ENCODE results near the gene ABCC1. TPM values are rescaled to one million over a fixed set of nuclear protein-coding genes. Genes with fewer than 3 reads are reported as not detected.
A peak's percentile ranks its signal among the peaks of the same experiment; 100 is the strongest.

Gene ABCC1
- total RNA-seq, 2 donors from 2014 or later: 33.4 to 87.7 TPM

DNA sequence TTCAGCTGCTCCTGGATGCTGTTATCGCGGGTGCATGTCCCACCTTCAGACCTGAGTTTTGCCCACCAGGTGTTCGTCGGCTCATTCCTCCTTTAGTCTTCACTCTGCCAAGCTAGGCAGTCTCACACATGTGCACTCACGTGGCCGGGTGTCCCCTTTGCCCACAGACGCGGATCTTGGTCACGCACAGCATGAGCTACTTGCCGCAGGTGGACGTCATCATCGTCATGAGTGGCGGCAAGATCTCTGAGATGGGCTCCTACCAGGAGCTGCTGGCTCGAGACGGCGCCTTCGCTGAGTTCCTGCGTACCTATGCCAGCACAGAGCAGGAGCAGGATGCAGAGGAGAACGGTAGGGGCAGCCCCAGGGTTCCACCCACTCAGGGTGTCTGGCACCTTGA lies 140.8 kb downstream of the ABCC1 start:
- peaks cover 7 to 10% of the 10 kb centered on the region in 2 donors for H3K36me3 ChIP-seq
- no peaks in the 10 kb centered on the region for H3K9me3 ChIP-seq
- DNase-seq (ENCODE audit: low spot score): no peak
- peak overlapping the region in 1 of 2 donors; percentile 41 for H3K27ac ChIP-seq
- no peaks in the 10 kb centered on the region for H3K4me1 ChIP-seq (replicated peaks)
- intact Hi-C loops (cut with DNase I): no loop called here
- TF ChIP-seq POLR2A (IDR thresholded peaks at IDR 0.05) (no peak), POLR2AphosphoS5 (IDR thresholded peaks at IDR 0.05) (no peak)
- TF ChIP-seq, protein P1, sequence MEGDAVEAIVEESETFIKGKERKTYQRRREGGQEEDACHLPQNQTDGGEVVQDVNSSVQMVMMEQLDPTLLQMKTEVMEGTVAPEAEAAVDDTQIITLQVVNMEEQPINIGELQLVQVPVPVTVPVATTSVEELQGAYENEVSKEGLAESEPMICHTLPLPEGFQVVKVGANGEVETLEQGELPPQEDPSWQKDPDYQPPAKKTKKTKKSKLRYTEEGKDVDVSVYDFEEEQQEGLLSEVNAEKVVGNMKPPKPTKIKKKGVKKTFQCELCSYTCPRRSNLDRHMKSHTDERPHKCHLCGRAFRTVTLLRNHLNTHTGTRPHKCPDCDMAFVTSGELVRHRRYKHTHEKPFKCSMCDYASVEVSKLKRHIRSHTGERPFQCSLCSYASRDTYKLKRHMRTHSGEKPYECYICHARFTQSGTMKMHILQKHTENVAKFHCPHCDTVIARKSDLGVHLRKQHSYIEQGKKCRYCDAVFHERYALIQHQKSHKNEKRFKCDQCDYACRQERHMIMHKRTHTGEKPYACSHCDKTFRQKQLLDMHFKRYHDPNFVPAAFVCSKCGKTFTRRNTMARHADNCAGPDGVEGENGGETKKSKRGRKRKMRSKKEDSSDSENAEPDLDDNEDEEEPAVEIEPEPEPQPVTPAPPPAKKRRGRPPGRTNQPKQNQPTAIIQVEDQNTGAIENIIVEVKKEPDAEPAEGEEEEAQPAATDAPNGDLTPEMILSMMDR (IDR thresholded peaks at IDR 0.05): no peak
- WGBS: 93% methylated on average over 19 of the region's 19 CpGs
- no peaks in the 10 kb centered on the region for H3K27me3 ChIP-seq (replicated peaks; ENCODE audit: insufficient read depth)
- no peak overlapping the region for H3K4me3 ChIP-seq

DNA sequence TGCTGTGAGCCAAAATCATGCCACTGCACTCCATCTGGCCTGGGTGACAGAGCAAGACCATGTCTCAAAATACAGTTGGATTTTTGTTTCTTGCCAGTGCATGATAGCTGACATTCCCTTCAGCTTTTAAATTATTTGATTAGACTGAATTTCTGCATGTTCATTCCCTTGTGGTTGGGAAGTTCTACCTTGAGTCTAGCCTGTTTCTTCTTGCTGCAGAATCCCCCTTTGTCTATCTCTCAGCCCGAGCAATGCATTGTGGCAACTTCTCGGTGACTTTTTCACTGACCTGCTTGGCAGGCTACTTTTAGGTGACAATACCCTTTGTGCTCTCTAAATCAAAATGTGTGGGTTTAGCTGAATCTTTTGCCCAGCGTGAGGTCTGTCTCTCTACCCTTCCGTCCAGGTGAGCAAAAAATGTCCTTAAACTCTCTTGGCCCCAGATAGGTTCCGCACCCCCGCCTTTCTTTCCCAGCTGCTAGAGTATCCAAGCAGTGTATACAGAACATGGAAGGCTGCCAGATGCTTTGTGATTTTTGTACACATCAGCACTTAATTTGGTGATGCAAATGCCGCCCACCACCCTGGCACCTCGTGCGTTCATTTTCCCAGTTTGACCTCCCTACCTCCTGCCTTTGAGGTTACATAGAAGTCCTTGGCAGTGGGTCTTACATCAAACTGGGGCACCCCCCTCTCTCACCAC lies 143.7 kb downstream of the ABCC1 start:
- TF ChIP-seq, protein P1 (IDR thresholded peaks at IDR 0.05): no peak
- TF ChIP-seq POLR2AphosphoS5 (IDR thresholded peaks at IDR 0.05): no peak
- TF ChIP-seq POLR2A (IDR thresholded peaks at IDR 0.05): no peak
- peak overlapping the region; percentile 47 to 56 for H3K27ac ChIP-seq
- no peaks in the 10 kb centered on the region for H3K9me3 ChIP-seq
- no peak for DNase-seq (ENCODE audit: low spot score)
- peaks cover 4% of the 10 kb centered on the region for H3K4me1 ChIP-seq (replicated peaks)
- H3K36me3 ChIP-seq: peaks cover 0 to 10% of the 10 kb centered on the region in 2 donors
- intact Hi-C loops (cut with DNase I): no loop called here
- no peak overlapping the region for H3K4me3 ChIP-seq
- H3K27me3 ChIP-seq (replicated peaks; ENCODE audit: insufficient read depth): no peaks in the 10 kb centered on the region
- WGBS: 49% methylated on average over 9 of the region's 9 CpGs

DNA sequence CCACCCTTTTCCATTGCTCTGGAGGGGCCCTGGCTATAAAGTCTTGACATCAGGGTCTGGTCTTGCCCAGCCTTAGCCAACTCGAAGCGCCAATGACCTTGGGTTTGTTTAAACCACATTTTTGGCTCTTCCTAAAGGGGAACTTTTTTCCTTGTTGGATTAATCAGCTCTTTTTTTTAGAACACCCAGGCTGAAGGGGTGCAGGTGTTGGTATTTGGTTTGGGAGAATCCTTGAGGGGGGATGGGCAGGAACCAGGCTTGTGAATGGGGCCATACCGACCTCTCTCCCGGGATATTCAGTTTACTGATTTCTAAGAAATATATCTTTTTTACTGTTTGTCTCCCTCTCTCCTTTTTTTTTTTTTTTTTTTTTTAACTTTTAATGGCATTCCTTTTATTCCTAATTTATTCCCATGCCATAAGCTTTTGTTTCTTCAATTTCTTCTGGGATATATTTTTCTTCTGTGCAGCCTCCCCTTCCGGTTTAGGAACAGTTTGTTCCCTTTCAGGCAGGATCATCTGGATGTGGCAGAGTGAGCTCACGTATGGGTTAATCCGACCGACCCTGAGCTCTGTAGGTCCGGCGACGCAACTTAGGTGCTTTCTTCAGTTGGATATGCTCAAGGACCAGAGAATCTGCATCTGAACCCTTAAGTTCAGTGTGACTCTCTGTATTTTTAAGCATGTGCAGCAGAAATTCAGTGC lies 144.4 kb downstream of the ABCC1 start:
- Histone ChIP-seq H3K4me3 (no peak overlapping the region), H3K36me3 (peaks cover 0 to 10% of the 10 kb centered on the region in 2 donors), H3K4me1 (replicated peaks) (peaks cover 5% of the 10 kb centered on the region), H3K27me3 (replicated peaks; ENCODE audit: insufficient read depth) (no peaks in the 10 kb centered on the region), H3K27ac (peak overlapping the region; percentile 47 to 56), H3K9me3 (no peaks in the 10 kb centered on the region)
- intact Hi-C loops (cut with DNase I): no loop called here
- DNase-seq (ENCODE audit: low spot score): no peak
- 53% methylated on average over 11 of the region's 11 CpGs for WGBS
- TF ChIP-seq, protein P1 (IDR thresholded peaks at IDR 0.05): no peak
- TF ChIP-seq POLR2AphosphoS5 (IDR thresholded peaks at IDR 0.05): no peak
- TF ChIP-seq POLR2A (IDR thresholded peaks at IDR 0.05): no peak

DNA sequence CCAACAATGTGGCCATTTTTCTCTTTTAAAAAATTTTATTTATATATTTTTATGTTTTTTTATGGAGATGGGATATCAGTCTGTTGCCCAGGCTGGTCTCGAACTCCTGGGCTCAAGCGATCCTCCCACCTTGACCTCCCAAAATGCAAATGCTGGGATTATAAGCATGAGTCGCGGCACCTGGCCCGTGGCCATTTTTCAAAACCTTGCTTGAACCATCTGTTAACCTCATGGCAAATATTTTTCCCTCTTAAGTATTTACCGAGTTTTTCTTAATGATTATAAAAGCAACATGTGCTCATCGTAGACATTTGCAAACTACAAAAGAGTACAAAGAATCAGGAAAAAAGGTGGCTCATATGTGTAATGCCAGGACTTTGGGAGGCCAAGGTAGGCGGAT lies 146.2 kb downstream of the ABCC1 start:
- TF ChIP-seq, protein P1 (IDR thresholded peaks at IDR 0.05): no peak
- TF ChIP-seq POLR2AphosphoS5 (IDR thresholded peaks at IDR 0.05) (no peak), POLR2A (IDR thresholded peaks at IDR 0.05) (no peak)
- 69% methylated on average over 8 of the region's 8 CpGs for WGBS
- H3K36me3 ChIP-seq: peaks cover 0 to 3% of the 10 kb centered on the region in 2 donors
- intact Hi-C loops (cut with DNase I): loop anchor here (2.0 kb wide), 1 partner anchor 33 kb away; no protein-coding TSS in a partner anchor
- no peaks in the 10 kb centered on the region for H3K27me3 ChIP-seq (replicated peaks; ENCODE audit: insufficient read depth)
- H3K9me3 ChIP-seq: no peaks in the 10 kb centered on the region
- H3K27ac ChIP-seq: peak overlapping the region; percentile 66 to 79
- DNase-seq (ENCODE audit: low spot score): no peak
- peaks cover 13% of the 10 kb centered on the region for H3K4me1 ChIP-seq (replicated peaks)
- no peak overlapping the region for H3K4me3 ChIP-seq
